ENCODE results near the gene TJP3.

The TJP3 gene

DNA sequence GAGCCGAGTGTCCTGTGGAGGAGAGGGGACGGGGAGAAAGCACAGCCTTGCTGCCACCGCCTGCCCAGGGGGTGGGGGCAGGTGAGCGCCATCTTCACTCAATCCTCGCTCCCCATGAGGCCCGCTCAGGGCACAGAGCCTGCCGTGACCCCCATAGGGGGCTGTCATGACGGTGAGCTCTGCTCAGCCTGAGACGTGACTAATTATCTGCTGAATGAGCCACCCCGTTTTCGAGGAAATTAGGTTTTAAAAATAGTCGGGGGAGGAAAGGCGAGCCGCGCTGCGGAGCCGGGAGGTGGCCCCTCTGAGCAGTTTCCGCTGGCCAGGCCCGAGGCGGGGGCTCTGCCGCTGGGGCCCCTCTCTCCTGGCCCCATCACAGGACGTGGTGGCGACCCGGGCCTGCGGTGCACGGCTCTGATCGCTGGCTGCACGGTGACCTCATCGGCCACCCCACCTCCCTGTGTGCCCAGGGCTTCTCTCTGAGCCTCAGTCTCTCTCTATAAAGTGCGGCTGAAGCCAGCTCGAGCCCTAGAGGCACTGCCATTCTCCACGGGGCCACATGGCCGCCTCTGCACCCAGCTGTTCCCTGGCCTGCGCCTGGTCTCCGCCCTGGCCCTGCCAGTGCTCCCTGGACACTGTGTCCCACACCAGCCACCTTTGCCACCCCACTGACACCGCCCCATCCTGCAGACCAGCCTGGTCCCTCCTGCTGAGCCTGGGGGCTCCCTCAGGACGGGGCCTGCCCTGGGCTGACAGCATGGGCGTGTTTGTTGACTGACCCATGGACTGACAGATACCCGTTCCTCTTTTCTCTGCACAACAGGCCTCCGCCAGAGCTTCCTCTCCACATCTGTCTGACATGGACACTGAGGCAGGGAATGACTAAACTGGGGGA, 36.3 kb upstream of the TJP3 start:
- DNase-seq, result peak; percentile 68 to 71 (median 71)

DNA sequence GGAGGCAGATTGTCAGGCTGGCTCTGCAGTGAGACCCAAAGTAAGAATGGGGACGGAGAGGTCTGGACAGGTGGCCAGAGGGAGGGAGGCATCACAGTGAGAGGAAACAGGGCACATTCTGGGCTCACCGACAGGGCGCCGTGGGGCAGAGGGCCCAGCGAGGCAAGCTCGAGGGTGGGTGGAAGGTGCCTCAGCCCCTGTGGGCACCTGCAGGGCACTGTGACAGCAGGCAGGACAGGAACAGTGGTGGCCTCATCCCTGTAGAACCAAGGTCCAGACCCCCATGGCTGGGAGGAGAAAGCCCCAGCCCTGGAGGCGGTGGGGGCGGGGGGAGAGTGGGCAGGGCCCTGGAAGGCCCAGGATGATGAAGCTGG, 35.6 kb upstream of the TJP3 start:
- no peak for DNase-seq

DNA sequence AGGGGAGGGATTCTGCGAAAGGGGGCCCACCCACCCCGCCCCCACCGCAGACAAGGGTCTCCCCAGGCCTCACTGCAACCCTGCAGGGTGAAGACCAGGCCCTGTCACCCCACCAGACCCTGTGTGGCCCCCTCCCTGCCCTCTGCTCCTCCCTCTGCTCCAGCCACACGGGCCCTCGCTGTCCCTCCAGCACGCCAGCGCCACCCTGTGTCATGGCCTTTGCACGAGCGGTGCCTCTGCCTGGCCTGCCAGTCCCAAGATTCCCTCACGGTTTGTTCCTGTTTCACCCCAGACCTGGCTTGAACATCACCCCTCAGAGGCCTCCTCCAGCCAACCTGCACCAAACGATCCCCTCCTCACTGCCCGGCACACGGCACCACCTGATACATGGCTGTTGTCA, 35.2 kb upstream of the TJP3 start:
- DNase-seq, result peak in 1 of 3 donors; percentile 46

DNA sequence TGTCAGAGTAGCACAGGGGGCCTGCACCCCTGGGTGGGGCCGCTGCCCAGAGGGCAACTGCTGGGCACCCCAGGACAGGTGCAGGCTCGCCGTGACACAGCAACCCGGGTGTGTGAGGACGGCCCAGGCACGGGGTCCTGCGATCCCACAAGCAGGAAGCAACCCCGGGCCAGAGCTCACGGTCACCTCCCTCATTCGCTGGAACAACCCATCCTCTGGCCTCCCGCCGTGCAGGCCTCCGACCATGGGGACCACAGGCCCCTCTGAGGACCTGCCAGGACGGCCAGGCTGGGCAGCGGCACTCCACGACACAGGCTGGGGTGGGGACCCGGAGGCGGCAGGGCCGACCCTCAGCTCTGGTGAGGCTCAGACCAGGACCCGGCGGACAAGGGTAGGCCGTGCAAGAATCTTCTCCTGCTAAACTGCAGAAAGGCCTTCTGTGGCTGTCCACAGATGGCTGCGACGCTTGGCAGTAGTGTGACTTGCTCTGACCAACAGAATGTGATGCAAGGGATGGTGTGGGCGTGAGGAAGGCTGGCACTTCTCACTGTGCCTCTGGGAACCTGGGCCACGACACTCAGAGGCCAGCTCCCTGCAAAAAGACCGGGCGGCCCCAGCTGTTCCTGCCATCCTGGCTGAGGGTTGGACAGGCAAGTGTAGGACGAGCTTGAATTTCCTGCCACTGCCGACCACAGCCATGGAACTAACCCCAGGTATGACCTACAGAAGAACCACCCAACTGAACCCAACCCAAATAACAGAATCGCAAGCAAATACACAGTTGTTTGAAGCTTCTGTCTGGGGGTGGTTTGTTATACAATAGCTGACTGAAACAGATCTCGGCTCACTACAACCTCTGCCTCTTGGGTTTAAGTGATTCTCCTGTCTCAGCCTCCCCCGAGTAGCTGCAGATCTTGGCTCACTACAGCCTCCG, 34.4 kb upstream of the TJP3 start:
- DNase-seq, result peak; percentile 74 to 88 (median 82)

DNA sequence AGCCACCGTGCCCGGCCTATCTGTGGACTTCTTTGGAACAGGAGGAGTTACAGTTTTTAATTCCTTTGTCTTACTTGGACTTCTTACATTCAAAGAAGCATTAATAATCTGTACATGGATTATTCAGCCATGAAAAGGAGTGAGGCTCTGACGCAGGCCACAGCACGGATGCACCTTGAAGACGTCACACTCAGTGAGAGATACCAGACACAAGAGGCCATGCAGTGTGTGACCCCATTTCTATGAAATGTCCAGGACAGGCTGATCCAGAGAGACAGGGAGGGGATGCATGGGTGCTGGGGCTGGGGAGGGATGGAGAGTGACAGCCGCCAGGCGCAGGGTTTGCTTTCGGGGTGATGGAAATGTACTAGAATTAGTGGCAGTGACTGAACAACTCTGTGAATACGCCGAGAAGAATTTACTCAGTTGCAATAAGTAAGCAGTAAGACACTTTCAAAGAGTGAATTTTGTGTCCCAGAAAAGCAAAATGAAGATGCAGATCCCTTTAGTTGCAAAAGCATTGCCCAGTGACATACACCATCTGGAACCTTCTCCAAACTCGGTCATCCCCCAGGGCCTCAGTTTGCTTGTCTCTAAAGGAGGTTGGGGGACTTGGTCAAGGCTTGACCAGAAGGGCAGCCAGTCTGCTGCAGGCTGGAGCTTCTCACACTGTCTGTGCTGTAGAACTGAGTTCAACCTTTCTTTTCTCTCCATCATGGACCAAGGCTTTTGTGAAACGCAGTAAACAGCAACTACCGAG, 33.2 kb upstream of the TJP3 start:
- no peak for DNase-seq

DNA sequence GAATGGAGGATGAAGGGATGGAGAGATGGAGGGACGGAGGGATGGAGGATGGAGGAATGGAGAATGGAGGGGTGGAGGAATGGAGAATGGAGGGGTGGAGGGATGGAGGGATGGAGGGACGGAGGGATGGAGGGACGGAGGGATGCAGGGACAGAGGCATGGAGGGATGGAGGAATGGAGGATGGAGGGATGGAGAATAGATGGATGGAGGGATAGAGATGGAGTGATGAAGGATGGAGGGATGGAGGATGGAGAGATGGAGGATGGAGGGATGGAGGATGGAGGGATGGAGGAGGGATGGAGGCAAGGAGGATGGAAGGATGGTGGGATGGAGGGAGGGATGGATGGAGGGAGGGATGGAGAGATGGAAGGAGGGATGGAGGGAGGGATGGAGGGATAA, 30.0 kb upstream of the TJP3 start:
- no peak for DNase-seq

DNA sequence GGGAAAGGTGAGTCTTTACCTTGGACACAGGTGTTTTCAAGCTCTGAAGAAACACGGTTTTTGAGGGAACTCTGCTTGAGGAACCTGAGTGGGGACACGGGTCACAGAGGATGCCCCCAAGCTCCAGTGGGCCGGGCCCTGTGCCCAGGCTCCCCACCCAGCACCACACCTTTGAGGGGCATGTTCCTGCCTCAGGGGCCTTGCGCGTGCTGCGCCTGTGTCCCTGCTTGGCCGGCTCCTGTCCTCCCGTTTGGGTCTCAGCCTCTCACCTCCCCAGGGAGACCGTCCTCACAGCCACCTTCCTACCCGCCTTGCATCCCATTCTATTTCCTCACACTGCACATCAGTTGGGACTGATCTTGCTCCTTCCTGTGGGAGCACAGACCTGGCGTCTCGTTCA, 29.0 kb upstream of the TJP3 start:
- no peak for DNase-seq

DNA sequence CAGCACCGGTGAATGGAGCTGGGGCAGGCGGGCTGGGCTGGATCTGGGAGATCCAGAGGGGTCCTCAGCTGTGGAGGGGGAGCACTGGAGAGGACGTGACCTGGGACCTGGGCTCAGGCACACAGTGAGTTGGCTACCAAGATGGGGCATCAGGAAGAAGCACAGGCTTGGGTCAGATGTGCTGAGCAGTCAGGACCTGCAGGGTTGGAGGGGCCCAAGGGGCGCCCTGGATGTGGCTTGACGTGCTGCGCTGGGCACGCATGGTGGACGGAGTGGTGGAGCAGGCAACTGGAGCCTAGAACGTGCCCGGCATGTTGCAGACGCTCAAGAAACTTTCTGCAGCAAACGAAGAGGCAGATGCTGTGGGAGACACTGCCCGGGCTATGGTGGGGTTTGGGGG, 28.6 kb upstream of the TJP3 start:
- DNase-seq, result no peak

DNA sequence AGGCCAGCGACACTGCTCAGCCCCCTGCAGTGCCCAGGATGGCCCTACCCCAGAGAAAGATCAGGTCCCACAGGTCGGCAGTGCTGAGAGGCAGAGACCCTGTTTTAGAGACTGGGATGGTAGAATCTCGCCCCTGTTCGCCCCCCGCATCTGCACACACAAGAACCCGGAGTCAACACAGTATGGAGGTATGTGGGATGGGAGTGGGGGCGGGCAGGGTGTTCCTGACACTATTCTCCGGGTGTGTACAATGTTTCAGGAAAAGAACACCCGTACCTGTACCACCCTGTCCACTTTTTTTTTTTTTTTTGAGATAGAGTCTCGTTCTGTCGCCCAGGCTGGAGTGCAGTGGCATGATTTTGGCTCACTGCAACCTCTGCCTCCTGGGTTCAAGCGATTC, 27.2 kb upstream of the TJP3 start:
- DNase-seq, result no peak

DNA sequence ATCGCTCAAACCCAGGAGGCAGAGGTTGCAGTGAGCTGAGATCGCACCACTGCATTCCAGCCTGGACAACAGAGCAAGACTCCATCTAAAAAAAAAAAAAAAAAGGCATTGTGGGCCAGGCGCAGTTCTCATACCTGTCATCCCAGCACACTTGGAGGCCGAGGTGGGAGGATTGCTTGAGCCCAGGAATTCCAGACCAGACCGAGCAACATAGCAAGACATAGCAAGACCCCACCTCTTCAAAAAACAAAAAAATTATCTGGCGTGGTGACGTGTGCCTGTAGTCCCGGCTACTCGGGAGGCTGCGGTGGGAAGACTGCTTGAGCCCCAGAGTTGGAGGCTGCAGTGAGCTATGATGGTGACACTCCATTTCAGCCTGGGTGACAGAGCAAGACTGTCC, 25.9 kb upstream of the TJP3 start:
- DNase-seq, result no peak

DNA sequence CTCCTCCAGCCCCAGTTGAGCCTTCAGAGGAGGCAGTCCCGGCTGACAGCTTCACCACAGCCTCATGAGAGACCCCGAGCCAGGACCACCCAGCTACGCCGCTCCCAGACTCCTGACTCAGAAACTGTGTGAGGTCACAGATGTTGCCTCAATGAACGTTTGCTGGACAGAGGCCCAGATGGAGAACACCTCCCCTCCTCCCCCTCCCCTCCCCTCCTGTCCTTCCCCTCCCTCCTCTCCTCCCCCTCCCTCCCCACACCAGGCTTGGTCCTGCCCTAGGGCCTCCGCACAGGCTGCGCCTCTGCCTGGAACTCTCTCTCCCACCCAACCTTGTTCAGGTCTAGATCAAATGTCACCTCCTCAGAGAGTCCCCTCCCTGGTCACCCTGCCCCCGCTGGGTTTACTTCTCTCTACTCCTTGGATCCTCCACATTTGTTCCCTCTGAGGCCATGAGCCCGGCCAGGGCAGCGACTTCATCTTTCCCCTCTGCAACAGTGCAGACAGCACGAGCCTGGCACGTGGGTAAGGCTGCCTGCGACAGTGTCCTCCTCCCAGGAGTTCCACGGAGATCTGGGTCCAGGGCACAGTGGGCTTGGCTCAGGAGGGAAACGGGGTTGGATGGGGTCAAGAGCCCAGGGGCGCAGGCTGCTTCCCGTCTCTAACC, 25.3 kb upstream of the TJP3 start:
- DNase-seq, result no peak

DNA sequence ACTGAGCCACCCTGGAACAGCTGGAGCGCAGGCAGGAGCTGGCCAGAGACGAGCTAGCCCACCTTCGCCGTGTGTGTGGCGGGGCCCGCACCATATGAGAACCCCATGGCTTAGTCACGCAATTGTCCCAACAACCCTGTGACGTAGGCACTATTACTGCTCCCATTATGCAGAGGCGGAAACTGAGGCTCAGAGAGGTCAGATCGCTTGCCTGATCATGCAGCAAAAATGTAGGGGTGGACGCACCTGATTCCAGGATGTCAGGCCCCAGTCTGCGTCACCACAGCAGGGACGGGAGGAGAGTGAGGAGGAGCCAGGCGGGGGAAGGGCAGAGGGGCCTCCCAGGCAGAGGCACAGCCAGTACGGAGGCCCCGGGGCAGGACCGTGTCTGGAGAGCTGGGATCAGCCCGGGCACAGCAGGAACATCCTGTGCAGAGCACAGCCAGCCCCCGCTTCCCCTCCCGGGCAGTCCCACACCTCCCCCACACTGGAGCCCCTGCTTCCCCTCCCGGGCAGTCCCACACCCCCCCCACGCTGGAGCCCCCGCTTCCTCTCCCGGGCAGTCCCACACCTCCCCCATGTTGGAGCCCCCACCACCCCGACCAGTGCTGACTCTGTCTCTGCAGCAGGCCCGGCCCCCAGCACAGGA, 24.7 kb upstream of the TJP3 start:
- no peak for DNase-seq

DNA sequence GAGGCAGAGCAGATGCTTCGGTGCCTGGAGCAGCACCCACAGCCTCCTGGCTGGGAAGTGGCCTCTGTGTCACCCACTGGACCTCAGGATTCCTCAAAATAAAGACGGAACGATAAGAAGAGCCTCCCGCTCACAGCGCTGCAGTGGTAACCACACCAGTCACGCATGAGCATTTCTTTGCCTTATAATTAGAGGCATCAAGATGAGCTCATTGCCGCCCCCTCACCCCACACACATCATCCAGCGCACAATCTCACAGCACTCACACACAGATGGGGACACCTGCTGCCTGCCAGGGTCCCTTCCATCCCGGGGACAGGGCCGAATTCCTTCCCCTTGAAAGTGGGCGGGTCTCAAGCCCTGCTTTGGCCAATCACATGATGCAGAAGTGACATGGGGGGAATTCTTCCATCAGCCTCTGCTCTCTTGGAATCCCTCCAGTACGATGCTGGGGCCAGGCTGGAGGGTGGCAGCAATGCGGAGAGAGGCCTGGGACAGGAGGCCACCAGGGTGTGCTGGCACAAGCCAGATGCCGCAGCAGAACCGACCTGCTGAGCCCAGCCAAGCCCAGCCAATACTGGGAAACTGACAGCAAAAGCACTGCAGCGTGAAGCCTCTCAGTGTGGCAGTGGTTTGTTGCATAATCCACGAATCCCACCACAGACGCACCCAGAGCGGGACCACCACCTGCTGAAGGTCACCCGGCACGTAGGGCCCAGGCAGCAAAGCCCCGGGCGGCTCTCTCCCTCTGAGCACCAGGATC, 23.9 kb upstream of the TJP3 start:
- DNase-seq, result peak; percentile 68 to 75 (median 72)

DNA sequence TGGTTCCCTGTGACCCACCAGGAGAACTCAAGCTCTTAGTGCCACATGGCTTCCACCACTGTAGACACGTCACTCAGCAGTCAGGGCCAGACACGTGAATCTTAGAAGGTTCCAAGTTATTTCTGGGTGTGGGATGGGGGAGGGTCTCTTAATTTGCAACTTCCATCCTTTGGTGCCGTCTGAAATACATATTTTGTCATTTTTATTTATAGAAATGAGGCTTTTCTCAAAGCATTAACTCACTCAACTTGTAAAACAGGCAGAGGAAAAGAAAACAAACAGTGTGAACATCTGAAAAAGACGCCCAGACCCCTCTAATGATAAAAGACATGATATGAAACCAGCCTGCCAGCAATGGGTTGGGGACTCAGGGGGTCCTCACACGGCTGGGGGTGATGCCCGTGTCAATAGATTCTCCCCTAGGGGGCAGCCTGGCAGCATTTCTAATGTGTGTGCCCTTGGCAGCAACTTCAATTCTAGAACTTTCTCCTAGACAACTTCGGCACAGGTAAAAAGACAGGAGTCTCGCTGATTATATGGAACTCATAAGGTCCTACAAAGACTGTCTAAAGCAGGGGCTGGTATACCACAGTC, 23.3 kb upstream of the TJP3 start:
- DNase-seq, result no peak

DNA sequence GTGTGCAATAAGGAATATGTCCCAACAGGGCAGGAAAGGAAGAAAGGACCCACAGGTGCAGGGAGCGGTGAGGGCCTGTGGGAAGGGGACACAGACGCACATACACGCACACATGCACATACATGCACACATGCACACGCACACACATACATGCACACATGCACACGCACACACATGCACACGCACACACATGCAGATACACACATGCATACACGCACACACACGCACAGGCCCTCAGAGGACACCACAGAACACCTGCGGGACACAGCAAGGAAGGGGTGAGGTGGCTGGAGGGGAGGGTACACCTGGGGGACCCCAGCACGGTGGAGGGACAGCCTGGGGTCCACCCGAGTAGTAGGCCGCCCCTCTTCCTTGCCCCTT, 20.8 kb upstream of the TJP3 start:
- DNase-seq, result no peak

DNA sequence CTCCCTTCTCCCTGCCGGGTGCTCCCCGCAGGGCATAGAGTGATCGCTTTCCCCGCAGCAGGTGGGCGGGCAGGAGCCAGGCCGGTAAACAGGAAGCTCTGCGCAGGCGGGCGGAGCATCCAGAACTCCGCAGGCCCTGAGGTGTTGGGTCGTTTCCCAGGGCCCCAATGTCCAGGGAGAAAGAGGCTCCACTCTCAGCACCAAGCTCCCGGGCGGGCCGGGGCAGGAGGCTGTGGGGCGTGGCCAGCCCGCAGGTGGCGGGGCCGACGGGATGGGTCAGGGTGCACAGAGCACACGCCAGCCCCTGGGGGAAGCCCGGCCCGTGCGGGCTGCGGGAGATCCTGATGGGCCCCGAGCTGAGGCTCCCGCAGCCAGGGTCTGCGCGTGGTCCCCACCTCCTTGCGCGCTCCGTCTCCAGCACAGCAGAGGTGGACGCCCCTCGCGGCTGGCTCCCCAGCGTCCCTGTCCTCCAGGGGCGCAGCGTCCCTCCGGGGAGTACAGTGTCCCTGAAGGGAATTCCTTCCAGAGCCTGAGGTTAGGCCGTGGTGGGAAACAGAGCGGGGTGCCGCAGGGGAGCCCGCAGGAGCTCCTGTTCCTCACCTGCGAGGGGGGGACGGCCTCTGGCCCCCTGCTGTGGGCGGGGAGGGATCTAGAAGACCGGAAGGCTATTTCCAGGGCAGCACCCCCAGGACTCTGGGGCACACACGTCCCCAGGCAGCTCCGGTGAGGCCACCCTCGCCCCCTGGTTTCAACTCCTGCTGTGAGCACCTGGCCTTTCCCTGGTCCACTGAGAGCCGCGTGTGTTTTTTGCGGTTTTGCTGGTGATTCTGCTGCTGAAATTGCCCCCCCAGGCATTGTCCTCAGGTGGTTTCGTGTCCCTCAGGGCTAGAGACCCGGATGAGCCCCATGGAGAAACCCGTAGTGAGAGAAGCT, 20.1 kb upstream of the TJP3 start:
- peak in 2 of 3 donors; percentile 29 to 45 for DNase-seq

DNA sequence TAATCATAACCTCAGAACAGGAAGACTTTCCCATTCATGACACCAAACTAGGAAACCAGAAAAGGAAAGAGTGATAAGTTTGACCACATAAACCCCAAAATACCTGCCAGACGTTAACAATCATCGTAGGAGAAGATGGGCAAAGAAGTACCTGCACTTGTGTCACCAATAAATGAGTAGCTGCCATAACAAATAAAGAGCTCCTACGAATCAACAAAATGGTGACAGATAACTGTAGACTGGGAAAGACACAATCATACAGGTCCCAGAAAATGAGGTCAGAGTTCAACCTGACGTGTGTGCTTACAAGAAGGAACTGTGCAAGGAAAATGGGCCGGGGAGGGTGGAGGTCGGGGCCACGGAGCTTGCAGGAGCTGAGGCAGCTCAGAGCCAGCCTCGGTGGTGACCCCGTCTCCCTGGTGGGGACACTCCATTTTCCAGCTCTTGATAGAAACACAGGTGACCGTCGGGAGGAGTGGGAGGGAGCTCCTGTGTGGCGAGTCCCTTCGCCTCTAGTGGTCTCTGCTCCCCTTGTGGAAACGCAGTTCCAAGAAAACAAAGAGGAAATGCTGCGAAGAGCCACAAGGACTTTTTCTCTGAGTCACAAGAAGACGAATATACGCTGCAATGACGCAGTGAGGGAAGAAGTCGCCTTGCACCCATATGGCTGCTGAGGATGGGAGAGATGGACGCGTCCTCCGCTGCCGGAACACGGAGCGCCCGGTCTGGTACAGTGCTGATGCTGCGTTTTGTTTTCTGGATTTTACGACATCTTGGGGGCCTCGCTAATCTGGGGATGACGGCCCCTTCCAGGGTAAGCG, 17.4 kb upstream of the TJP3 start:
- DNase-seq, result peak in 2 of 3 donors; percentile 38 to 41

DNA sequence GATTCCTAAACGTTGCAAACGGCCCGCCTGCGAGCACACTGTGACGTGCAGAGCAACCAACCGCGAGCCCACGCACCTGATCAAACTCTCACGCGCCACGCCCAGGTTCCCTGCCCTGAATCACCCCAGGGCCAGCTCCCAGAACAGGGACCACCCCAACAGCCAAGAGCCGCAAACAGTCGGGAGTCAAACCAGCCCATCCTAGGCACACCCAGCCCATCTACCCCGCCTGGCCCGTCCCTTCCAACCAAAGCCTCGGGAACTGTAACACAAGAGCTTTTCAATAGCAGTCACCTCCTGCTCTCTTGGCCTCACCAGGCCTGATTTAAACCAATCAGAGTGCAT, 16.8 kb upstream of the TJP3 start:
- no peak for DNase-seq

DNA sequence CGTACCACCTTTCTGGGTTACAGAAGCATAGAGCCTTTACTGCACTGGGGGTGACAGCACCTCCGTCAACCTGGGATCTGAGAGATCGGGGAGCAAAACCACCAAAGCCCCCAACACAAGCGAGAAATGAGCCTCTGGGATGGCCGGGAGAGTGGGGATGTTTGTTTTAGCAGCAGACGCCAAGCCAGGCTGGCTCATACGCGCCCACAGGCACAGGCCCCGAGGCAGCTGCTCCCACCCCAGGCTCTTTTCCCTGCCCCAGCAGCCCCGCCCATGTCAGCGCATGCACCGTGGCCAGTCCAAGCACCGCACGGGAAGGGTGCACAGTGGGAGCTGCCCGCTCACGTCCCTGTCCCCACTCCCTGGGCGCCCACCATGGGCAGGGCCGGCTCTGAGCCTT, 16.5 kb upstream of the TJP3 start:
- no peak for DNase-seq

Data from suppressor macrophage treated with lipopolysaccharide for 1 hour (primary cell).